Erythroblast (primary cell): ENCODE results near the gene SNX19.
"Not testable (repeated sequence)": the region's sequence is repeated elsewhere in the genome, so short reads cannot be mapped to it uniquely, and the experiment has no call there.

ENCODE experiments used
- DNase-seq, 2 experiments: peaks; one replicate each; lab custom pipeline; 2025; lab: John Stamatoyannopoulos, UW
- GATA1 ChIP-seq: IDR thresholded peaks from 2 replicates; pipeline ENCODE4 v1.6.1; 2011; ENCODE audit warnings: low read depth, mild to moderate bottlenecking, control low read depth, low read length, moderate library complexity
- POLR2A ChIP-seq: IDR thresholded peaks from 2 replicates; pipeline ENCODE4 v1.6.1; 2011; ENCODE audit warnings: mild to moderate bottlenecking, low read length

Gene SNX19

DNA sequence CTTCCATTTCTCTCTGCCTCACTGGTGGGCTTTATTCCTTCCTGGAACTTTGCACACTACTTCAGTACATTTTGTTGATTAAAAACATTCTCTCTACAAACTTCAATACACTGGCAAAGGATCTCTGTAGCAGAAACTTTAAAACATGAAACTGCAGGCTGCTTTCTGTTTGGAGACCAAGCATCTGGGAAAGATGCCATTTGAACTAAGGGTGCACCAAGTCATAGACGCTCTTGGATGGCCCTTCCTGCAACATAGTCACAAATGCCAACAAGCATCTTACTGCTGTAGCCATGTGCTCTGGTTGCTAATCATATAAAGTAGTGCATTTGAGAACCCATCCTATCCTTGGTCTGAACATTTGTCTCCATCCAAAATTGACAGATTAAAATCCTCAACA is 56.4 kb downstream of the SNX19 start:
- TF ChIP-seq GATA1 (no peak), POLR2A (no peak)
- DNase-seq = no peak

DNA sequence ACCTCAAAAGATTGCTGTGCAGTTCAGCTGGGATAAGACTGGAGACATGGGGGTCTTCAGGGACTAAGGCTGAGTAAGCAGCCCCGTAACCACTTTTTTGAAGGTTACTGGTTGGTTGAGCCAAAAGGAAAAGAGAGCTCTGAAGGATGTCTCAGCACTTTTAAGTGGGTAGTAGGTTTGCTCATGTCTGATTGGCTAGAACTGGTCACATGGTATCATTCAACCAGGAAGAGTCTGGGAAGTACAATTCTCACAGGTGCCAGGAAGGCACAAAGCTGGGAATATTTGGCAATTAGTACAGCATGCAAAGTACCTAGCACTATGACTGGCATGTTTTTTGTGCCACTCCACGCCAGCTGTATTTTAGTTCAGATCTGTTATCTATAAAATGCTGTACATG is 58.1 kb downstream of the SNX19 start:
- peak in 1 of 2 experiments; percentile 46 for DNase-seq
- TF ChIP-seq GATA1 (no peak), POLR2A (no peak)

GRCh38 chr11:130855707-130856106 is 60.6 kb downstream of the SNX19 start:
- not testable (repeated sequence) for DNase-seq

GRCh38 chr11:130854483-130854882 is 61.8 kb downstream of the SNX19 start:
- TF ChIP-seq GATA1 (no peak), POLR2A (no peak)
- DNase-seq = no peak

GRCh38 chr11:130852589-130852988 is 63.7 kb downstream of the SNX19 start:
- DNase-seq = no peak
- TF ChIP-seq GATA1 (no peak), POLR2A (no peak)

GRCh38 chr11:130850185-130850944 is 65.9 kb downstream of the SNX19 start:
- DNase-seq = no peak
- no peak for TF ChIP-seq GATA1
- TF ChIP-seq POLR2A = no peak

DNA sequence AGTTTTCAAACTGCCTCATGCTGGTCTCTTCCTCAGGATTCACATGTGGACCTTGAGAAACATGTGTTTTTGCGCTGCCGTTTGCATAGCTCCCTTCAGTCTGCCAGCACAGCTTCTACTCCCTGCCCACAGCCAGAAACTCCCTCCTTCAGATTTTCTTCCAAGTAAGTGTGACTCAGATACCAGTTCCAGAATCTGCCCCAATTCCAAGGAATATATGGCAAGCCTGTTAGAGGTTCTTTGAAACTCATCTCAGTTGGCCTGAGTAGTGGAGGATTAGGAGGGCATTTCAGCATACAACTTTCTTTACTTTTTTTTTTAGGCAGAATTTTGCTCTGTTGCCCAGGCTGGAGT is 67.1 kb downstream of the SNX19 start:
- TF ChIP-seq GATA1 (no peak), POLR2A (no peak)
- no peak for DNase-seq

- DNase-seq = no peak
- no peak for TF ChIP-seq GATA1
- no peak for TF ChIP-seq POLR2A
Observed at GRCh38 chr11:130848361-130849214, 67.7 kb downstream of the SNX19 start.

GRCh38 chr11:130847517-130847916 is 68.8 kb downstream of the SNX19 start:
- TF ChIP-seq POLR2A = no peak
- no peak for DNase-seq

DNA sequence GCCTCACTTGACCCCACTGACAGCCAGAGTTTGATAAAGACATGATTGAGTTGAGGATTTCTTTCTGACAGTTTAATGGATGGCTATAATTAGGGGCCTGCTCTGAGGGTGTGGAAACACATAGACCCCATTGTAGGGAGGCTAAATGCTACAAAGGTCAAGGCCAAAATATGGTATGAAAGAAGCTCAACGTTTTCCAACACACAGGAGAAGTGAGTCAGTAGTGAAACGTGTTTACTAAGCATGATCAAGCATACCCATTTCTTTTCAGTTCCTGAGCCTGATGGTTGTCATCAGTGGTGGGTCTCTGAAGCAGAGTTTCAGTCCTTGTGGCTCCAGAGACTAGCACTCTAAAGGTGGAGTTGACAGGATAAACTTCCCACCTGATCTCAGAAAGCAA is 69.7 kb downstream of the SNX19 start:
- TF ChIP-seq POLR2A = no peak
- no peak for TF ChIP-seq GATA1
- no peak for DNase-seq

- TF ChIP-seq POLR2A = no peak
- TF ChIP-seq GATA1 = no peak
- no peak for DNase-seq
Observed at GRCh38 chr11:130842001-130842400, 74.3 kb downstream of the SNX19 start.

DNA sequence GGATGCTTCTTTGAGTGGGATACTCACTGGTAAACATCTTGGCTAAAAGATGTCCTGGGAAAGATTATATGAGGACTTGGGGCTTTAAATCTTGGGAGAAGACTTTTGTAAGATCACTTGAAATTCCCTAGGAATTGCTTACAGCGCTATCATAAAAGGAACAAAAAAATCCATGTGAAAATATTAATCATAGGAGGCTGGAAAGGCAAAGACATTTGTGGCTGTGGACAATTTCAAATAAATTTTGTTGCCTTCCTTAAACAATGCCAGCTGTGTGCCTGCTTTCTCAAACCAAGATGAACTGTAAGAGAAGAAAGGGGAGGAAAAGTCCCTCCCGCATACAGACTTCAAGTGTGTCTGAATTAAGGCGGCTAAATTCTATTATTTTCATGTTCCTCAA is 75.6 kb downstream of the SNX19 start:
- no peak for TF ChIP-seq GATA1
- no peak for TF ChIP-seq POLR2A
- DNase-seq = no peak

- DNase-seq = no peak
- TF ChIP-seq GATA1 (no peak), POLR2A (no peak)
Observed at GRCh38 chr11:130839981-130840666, 76.2 kb downstream of the SNX19 start.

DNA sequence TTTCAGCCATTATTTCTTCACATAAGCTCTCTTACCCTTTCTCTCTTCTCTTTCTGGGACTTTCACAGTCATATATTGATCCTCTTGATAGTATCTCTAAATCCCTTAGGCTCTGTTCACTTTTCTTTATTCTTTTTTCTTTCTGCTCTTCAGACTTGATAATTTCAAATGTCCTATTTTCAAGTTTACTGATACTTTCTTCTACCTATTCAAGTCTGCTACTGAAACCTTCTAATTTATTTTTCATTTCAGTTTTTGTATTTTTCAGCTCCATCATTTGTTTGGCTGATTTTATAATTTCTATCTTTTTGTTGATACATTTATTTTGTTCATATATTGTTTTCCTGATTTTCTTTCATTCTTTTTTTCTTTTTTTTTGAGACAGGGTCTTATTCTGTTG is 79.1 kb downstream of the SNX19 start:
- TF ChIP-seq POLR2A = no peak
- no peak for TF ChIP-seq GATA1
- DNase-seq = no peak
